Neutrophil (primary cell): ENCODE results near the gene ABLIM1.

ENCODE experiments used
- H3K27ac ChIP-seq: fragments of 200-600 bp; sonication (generic); 2 replicates; pipeline ENCODE4 v1.5.1; 2016; ENCODE audit warnings: mild to moderate bottlenecking, moderate library complexity
- H3K27me3 ChIP-seq: fragments of 200-600 bp; sonication (generic); 2 replicates; pipeline ENCODE4 v1.6.0; 2016; ENCODE audit warnings: mild to moderate bottlenecking
- H3K36me3 ChIP-seq: fragments of 200-600 bp; sonication (generic); 2 replicates; pipeline ENCODE4 v1.5.1; 2017
- H3K4me1 ChIP-seq, 2 experiments: fragments of 200-600 bp in 1 of 2; sonication (generic) in 1 of 2; 1 replicate in 1 of 2; 2 replicates in 1 of 2; pipeline versions ENCODE4 v1.5.1 to v1.6.1; 2013 to 2016; ENCODE audit warnings: low read depth in 1 of 2, low read length in 1 of 2, mild to moderate bottlenecking in 1 of 2, moderate library complexity in 1 of 2; ENCODE audit not compliant: control insufficient read depth in 1 of 2, insufficient read depth in 1 of 2
- H3K4me3 ChIP-seq, 2 experiments: fragments of 200-600 bp in 1 of 2; sonication (generic) in 1 of 2; 1 replicate in 1 of 2; 2 replicates in 1 of 2; pipeline ENCODE4 v1.5.1; 2013 to 2016; ENCODE audit warnings: low read depth in 1 of 2, low read length in 1 of 2, mild to moderate bottlenecking in 1 of 2, moderate library complexity in 1 of 2
- H3K9me3 ChIP-seq: fragments of 200-600 bp; sonication (generic); 2 replicates; pipeline ENCODE4 v1.5.1; 2016
- TF ChIP-seq, protein P1 (sequence below): fragments of 200-600 bp; sonication (generic); IDR thresholded peaks from 2 replicates; pipeline ENCODE4 v1.5.1; 2016; ENCODE audit warnings: antibody characterized with exemption

The ABLIM1 gene

DNA sequence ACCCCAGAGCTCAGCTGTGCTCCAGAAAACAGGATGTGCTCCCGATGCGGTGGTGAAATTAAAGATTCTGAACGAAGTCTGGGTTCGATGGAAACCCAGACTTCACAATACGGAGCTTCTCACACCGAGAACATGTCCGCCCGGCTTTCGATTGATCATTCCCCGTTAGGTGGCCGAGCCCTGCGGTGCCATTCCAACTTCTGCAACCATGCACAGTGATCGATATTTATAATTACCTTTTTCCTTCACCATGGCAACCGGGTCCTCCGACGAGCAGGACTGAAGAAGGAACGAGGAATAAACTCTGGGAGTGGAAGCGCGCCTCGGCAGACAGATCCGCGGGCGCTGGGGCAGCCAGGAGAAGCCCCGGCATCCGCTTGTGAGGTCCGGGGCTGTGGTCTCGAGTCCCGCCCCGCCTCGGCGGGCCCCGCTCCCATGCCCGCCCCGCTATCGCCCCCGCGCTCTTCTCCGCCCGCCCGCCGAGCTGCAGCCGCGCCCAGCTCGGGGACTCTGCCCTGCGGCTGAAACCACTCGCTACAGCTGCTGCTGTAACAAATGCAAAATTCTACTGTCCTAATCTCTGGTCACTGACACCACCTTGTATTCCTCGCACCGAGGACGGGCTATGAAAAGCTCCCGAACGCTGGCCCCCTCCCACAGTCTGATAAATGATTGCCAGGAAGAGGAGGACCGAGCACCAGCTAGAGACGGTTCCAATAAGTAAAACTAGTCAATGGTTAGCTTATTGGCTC, 26.2 kb downstream of the ABLIM1 start:
- H3K9me3 ChIP-seq: no peaks in the 10 kb centered on the region
- H3K27me3 ChIP-seq: peaks cover 77% of the 10 kb centered on the region
- H3K27ac ChIP-seq: no peak overlapping the region
- H3K36me3 ChIP-seq: no peaks in the 10 kb centered on the region
- peaks cover 4 to 14% of the 10 kb centered on the region in 2 experiments for H3K4me1 ChIP-seq
- TF ChIP-seq, protein P1, sequence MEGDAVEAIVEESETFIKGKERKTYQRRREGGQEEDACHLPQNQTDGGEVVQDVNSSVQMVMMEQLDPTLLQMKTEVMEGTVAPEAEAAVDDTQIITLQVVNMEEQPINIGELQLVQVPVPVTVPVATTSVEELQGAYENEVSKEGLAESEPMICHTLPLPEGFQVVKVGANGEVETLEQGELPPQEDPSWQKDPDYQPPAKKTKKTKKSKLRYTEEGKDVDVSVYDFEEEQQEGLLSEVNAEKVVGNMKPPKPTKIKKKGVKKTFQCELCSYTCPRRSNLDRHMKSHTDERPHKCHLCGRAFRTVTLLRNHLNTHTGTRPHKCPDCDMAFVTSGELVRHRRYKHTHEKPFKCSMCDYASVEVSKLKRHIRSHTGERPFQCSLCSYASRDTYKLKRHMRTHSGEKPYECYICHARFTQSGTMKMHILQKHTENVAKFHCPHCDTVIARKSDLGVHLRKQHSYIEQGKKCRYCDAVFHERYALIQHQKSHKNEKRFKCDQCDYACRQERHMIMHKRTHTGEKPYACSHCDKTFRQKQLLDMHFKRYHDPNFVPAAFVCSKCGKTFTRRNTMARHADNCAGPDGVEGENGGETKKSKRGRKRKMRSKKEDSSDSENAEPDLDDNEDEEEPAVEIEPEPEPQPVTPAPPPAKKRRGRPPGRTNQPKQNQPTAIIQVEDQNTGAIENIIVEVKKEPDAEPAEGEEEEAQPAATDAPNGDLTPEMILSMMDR: no peak
- peak overlapping the region in 1 of 2 experiments; percentile 17 for H3K4me3 ChIP-seq

DNA sequence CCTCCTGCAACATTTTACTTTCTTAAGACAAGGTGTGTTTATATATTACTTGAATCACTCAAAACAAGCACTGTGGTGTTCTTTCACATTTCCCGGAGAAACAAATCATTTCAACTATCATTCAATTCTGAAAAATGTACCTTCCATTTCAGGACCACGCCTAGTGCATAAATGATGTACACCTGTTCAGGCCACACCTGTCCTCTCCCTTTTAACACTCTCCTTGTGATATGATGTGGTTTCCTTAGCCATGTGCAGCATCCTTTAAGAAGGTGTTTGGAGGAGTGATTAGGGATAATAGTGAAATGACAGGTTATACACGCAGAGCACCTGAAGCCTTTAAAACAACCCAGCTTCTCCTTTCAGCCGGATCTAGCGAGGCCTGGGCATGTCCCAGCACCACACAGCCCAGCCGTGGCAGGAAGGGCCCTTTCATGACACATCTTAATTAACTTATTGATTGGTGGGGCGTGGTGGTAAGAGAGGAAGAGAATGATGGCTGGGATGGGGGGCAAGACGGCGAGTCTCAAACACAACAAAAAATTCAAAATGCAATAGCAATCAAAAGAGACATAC, 26.9 kb downstream of the ABLIM1 start:
- no peaks in the 10 kb centered on the region for H3K9me3 ChIP-seq
- TF ChIP-seq, protein P1: no peak
- peaks cover 75% of the 10 kb centered on the region for H3K27me3 ChIP-seq
- no peak overlapping the region for H3K27ac ChIP-seq
- H3K4me3 ChIP-seq: no peak overlapping the region
- H3K36me3 ChIP-seq: no peaks in the 10 kb centered on the region
- H3K4me1 ChIP-seq: peaks cover 4 to 14% of the 10 kb centered on the region in 2 experiments

DNA sequence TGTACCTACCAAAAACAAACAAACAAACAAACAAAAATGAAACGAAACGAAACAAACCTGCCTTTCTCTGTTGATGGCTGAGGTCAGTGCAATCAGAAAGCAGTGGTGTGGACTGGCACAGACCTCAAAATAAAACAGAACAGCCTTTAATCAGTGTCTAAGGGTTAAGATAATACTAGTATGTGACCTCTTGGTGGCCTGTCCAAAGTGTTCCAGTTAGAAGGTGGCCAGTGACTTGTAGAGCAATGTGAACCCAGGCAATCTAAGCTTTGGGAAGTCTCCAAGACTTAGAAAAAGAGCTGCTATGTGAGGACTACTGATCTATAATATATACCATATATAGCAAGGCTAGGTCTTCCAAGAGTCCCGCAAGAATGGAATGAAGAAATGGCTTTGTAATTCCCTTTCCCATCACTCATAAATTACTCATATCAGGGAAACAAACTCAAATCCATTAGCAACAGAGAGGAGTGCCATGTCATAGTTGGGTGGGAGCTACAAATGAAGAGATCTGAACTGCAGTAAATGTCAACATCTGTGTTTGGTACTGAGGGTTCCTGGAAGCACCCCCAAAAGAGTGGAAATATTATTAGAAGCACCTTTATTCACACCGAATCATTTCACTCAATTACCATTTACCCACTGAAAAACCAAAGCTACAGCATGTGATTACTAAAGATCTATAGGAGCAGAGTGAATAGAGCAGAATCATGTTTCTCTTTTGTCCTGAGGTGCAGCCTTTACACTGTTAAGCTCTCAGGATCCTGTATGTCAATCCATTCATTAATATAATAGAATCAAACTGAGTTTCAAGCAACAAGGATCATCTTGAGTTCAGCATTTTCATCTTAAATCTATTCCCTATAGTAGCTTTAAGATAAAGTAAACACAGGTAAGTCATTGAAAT, 28.0 kb downstream of the ABLIM1 start:
- Histone ChIP-seq H3K4me3 (no peak overlapping the region), H3K4me1 (peaks cover 4 to 14% of the 10 kb centered on the region in 2 experiments), H3K9me3 (no peaks in the 10 kb centered on the region), H3K36me3 (no peaks in the 10 kb centered on the region), H3K27me3 (peaks cover 69% of the 10 kb centered on the region), H3K27ac (no peak overlapping the region)
- TF ChIP-seq, protein P1: no peak

DNA sequence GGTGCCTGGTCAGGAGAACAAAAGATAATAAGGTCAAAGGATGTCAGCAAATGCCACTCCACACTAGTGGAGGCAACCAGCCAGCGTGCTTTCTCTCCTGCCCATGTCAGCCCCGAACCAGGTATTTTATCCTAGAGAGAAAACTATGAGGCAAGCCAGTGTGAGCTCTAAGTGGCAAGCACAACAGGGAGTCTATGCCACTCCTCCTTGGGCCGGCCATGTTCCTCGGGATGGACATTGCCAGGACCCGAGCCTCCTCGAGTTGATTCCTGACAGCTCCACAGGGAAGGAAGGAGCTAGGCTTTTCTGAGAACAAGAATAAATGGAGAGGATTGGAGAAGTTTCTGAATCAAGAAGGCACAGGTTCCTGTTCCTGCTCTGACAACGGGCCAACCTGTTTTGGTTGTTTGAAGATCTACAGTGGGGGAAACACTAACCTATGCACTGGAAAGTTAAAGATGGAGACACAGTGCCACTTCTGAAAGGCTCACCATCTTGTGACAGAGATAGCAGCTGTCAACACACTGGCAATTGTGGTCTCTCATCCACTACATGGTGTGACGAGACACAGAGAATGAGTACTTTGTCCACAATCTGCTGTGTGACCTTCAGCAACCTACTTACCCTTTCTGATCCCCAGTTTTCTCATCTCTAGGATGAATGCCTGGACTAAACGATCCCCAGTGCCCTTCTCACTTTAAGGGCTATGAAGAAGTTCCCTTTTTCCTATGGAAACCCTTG, 28.8 kb downstream of the ABLIM1 start:
- Histone ChIP-seq H3K4me3 (no peak overlapping the region), H3K4me1 (peaks cover 4 to 14% of the 10 kb centered on the region in 2 experiments), H3K27ac (no peak overlapping the region), H3K36me3 (no peaks in the 10 kb centered on the region), H3K9me3 (no peaks in the 10 kb centered on the region), H3K27me3 (peaks cover 61% of the 10 kb centered on the region)
- TF ChIP-seq, protein P1: no peak

DNA sequence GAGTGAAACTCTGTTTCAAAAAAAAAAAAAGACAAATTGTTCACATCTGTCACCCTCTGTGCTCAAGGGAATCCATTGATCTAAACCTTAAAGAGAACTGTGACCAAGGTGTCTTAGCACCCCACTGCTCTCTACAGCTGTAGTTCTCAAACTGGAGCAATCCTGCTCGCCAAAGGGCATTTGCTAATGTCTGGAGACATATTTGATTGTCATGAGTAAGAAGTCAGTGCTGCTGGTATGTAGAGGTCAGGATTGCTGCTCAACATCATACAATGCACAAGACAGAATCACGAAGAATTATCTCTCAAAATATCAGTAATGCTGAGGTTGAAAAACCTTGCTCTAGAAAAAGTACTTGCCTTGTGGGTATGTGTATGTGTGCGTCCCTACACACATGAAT, 30.0 kb downstream of the ABLIM1 start:
- TF ChIP-seq, protein P1: no peak
- H3K27ac ChIP-seq: no peak overlapping the region
- no peaks in the 10 kb centered on the region for H3K9me3 ChIP-seq
- H3K4me3 ChIP-seq: no peak overlapping the region
- H3K4me1 ChIP-seq: peaks cover 4 to 14% of the 10 kb centered on the region in 2 experiments
- no peaks in the 10 kb centered on the region for H3K36me3 ChIP-seq
- peaks cover 51% of the 10 kb centered on the region for H3K27me3 ChIP-seq
